TTC549 (cell line): ENCODE measurements around the gene GCAT.

Experiments
- FAIRE-seq: peaks from 2 replicates; lab custom pipeline; 2012; peaks lifted over from hg19 to GRCh38; lab: Jason Lieb, UNC

GCAT gene

GRCh38 chr22:37846433-37846832, 38.7 kb downstream of the GCAT start:
- no peak for FAIRE-seq

GRCh38 chr22:37848587-37849088, 40.9 kb downstream of the GCAT start:
- no peak for FAIRE-seq

- FAIRE-seq: no peak
These were observed 41.5 kb downstream of the GCAT start, which contains the start of gene EIF3L for GRCh38 chr22:37849089-37849751. EIF3L (plus strand) TSS chr22:37849419; CDS start chr22:37849450, 31 bp downstream.

GRCh38 chr22:37850801-37851200, 43.1 kb downstream of the GCAT start:
- no peak for FAIRE-seq

- no peak for FAIRE-seq
These were observed 44.7 kb downstream of the GCAT start for GRCh38 chr22:37852418-37852817.

- no peak for FAIRE-seq
These were observed 47.2 kb downstream of the GCAT start for GRCh38 chr22:37854946-37855345.

- FAIRE-seq: no peak
These were observed 47.7 kb downstream of the GCAT start for GRCh38 chr22:37855462-37855861.

GRCh38 chr22:37860796-37861421, 53.2 kb downstream of the GCAT start:
- no peak for FAIRE-seq

GRCh38 chr22:37862570-37863325, 55.0 kb downstream of the GCAT start:
- FAIRE-seq: no peak

GRCh38 chr22:37865510-37865909, 57.8 kb downstream of the GCAT start:
- FAIRE-seq: no peak
